ENCODE data around the gene TMCO4.

DNA sequence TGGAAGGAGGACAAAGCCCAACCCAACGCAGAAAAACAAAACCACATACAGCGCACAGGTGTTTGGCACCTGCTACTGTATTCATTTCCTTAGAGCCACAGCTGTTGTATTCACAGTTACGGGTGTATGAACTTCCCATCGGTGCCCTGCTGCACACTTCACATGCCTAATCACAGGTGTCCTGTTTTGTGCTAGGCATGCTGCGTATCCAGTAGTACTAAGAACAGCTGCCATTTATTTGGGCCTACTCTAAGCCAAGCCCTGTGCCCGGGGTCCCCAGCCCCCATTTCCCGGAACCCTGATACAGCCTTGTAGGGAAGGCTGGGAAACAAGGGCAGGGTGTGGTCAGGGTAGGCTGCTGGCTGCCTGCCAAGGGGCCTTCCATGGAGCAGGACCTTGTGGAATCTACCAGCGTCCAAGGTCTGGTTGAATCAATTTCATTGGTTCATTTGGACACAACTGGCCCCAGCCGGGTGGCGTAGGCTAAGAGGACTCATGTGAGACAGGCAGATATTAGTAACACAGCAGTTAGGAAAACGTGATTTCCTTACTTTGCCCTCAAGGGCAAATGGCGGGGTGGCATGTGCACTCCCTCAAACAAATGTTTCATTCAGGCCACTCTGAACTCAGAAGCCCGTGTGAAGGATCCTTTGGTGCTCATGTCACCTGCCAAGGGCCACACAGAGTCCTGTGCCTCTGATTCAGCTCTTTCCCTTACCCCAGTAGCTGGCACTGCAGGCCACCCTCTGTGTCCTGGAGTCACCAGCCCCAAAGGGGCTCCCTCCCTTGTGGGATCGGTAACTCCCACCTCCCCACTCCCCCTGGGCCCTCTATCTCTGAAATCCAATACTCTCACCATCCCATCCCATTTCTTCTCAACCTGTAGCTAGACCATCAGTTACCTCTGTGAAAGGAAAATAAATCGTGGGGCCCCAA lies 16.4 kb upstream of the TMCO4 start:
- no peak for TF ChIP-seq EZH2 (IDR thresholded peaks at IDR 0.05; ENCODE audit: low read length, unreplicated experiment)
- TF ChIP-seq, protein P1, sequence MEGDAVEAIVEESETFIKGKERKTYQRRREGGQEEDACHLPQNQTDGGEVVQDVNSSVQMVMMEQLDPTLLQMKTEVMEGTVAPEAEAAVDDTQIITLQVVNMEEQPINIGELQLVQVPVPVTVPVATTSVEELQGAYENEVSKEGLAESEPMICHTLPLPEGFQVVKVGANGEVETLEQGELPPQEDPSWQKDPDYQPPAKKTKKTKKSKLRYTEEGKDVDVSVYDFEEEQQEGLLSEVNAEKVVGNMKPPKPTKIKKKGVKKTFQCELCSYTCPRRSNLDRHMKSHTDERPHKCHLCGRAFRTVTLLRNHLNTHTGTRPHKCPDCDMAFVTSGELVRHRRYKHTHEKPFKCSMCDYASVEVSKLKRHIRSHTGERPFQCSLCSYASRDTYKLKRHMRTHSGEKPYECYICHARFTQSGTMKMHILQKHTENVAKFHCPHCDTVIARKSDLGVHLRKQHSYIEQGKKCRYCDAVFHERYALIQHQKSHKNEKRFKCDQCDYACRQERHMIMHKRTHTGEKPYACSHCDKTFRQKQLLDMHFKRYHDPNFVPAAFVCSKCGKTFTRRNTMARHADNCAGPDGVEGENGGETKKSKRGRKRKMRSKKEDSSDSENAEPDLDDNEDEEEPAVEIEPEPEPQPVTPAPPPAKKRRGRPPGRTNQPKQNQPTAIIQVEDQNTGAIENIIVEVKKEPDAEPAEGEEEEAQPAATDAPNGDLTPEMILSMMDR (conservative IDR thresholded peaks at IDR 0.05; ENCODE audit: low read depth, low read length): no peak
- no peak for TF ChIP-seq EZH2phosphoT487 (IDR thresholded peaks at IDR 0.05; ENCODE audit: borderline replicate concordance, low read length)
